GM12873 (cell line): ENCODE data around the gene BCAS3.

ENCODE experiments used
- TF ChIP-seq, protein P1 (sequence below): IDR thresholded peaks from 2 replicates; pipeline ENCODE4 v1.5.1; 2012; ENCODE audit warnings: low read depth, mild to moderate bottlenecking, moderate library complexity, low read length, control low read depth; ENCODE audit not compliant: insufficient read depth; ENCODE audit errors: missing control alignments

BCAS3 gene

GRCh38 chr17:61415374-61416210 is 737.9 kb downstream of the BCAS3 start:
- TF ChIP-seq, protein P1, sequence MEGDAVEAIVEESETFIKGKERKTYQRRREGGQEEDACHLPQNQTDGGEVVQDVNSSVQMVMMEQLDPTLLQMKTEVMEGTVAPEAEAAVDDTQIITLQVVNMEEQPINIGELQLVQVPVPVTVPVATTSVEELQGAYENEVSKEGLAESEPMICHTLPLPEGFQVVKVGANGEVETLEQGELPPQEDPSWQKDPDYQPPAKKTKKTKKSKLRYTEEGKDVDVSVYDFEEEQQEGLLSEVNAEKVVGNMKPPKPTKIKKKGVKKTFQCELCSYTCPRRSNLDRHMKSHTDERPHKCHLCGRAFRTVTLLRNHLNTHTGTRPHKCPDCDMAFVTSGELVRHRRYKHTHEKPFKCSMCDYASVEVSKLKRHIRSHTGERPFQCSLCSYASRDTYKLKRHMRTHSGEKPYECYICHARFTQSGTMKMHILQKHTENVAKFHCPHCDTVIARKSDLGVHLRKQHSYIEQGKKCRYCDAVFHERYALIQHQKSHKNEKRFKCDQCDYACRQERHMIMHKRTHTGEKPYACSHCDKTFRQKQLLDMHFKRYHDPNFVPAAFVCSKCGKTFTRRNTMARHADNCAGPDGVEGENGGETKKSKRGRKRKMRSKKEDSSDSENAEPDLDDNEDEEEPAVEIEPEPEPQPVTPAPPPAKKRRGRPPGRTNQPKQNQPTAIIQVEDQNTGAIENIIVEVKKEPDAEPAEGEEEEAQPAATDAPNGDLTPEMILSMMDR = no peak

GRCh38 chr17:61416211-61416539 is 738.5 kb downstream of the BCAS3 start:
- TF ChIP-seq, protein P1 = no peak

DNA sequence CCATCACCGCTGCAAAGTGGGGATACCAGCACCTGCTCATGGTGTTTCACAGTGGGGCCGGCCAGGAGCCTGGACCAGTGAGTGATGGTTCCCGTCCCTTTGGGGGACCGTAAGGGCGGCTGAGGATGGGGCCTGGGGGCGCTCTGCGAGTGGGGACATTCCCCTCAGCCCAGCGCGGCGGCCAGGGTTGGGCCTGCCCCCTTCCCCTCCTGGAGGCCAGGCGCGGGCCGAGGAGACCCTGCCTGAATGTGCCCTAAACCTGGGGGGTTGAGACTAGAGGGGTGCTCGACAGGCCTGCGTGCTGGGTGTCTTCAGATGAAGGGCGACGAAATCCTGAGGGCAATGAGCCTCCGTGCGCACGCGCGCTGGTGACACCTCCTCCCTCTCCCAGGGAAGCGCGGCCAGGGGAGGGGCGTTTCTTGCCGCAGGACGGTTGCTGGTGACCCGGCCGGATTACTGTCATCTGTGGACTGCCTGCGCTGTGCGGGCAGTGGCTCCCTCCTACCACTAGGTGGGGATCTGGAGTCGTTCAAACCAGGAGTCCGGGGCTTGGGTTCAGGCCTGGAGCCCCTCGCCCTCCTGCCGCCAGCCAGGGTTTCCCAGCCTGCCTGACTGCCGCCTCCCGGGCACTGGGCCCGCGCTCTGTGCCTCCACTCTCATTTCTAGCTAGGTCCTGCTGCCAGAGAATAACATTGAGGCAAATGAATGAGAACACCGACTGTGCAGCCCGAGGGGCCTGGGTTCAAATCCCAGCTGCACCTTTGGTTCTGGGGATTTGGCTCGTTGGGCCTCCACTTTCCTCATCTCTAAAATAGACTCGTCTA is 739.1 kb downstream of the BCAS3 start:
- TF ChIP-seq, protein P1 = peak; percentile 89

DNA sequence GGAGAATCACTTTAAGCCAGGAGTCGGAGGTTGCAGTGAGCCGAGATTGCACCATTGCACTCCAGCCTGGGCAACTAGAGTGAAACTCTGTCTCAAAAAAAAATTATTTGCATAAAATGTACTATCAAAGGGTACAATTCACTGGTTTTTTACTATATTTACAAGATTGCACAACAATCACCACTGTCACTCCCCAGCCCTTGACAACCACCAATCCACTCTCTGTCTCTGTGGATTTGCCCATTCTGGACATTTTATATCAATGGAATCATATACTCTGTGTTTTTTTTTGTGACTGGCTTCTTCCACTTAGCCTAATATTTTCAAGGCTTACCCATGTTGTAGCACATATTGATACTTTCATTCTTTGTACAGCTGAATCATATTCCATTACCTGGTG is 740.8 kb downstream of the BCAS3 start:
- TF ChIP-seq, protein P1 = no peak

- TF ChIP-seq, protein P1 = no peak
Measured at GRCh38 chr17:61419496-61420046, 741.9 kb downstream of the BCAS3 start.

GRCh38 chr17:61420052-61420451 is 742.4 kb downstream of the BCAS3 start:
- TF ChIP-seq, protein P1 = no peak
